Neutrophil (primary cell): ENCODE results near the gene ILF2.

Experiments used
- H3K27ac ChIP-seq: fragments of 200-600 bp; sonication (generic); 2 replicates; pipeline ENCODE4 v1.5.1; 2016; ENCODE audit warnings: mild to moderate bottlenecking, moderate library complexity
- H3K27me3 ChIP-seq: fragments of 200-600 bp; sonication (generic); 2 replicates; pipeline ENCODE4 v1.6.0; 2016; ENCODE audit warnings: mild to moderate bottlenecking
- H3K36me3 ChIP-seq: fragments of 200-600 bp; sonication (generic); 2 replicates; pipeline ENCODE4 v1.5.1; 2017
- H3K4me1 ChIP-seq, 2 experiments: fragments of 200-600 bp in 1 of 2; sonication (generic) in 1 of 2; 1 replicate in 1 of 2; 2 replicates in 1 of 2; pipeline versions ENCODE4 v1.5.1 to v1.6.1; 2013 to 2016; ENCODE audit warnings: low read depth in 1 of 2, low read length in 1 of 2, mild to moderate bottlenecking in 1 of 2, moderate library complexity in 1 of 2; ENCODE audit not compliant: control insufficient read depth in 1 of 2, insufficient read depth in 1 of 2
- H3K4me3 ChIP-seq, 2 experiments: fragments of 200-600 bp in 1 of 2; sonication (generic) in 1 of 2; 1 replicate in 1 of 2; 2 replicates in 1 of 2; pipeline ENCODE4 v1.5.1; 2013 to 2016; ENCODE audit warnings: low read depth in 1 of 2, low read length in 1 of 2, mild to moderate bottlenecking in 1 of 2, moderate library complexity in 1 of 2
- H3K9me3 ChIP-seq: fragments of 200-600 bp; sonication (generic); 2 replicates; pipeline ENCODE4 v1.5.1; 2016
- CTCF ChIP-seq: fragments of 200-600 bp; sonication (generic); IDR thresholded peaks from 2 replicates; pipeline ENCODE4 v1.5.1; 2016; ENCODE audit warnings: antibody characterized with exemption

ILF2 gene

GRCh38 chr1:153631047-153632022 lies 39.5 kb downstream of the ILF2 start:
- Histone ChIP-seq H3K4me3 (no peak overlapping the region), H3K36me3 (peaks cover 3% of the 10 kb centered on the region), H3K27me3 (peaks cover 23% of the 10 kb centered on the region), H3K27ac (no peak overlapping the region), H3K4me1 (peaks cover 9 to 17% of the 10 kb centered on the region in 2 experiments), H3K9me3 (no peaks in the 10 kb centered on the region)
- TF ChIP-seq CTCF, result no peak

- Histone ChIP-seq H3K27ac (no peak overlapping the region), H3K36me3 (no peaks in the 10 kb centered on the region), H3K9me3 (no peaks in the 10 kb centered on the region), H3K27me3 (peaks cover 27% of the 10 kb centered on the region), H3K4me1 (peaks cover 9 to 17% of the 10 kb centered on the region in 2 experiments), H3K4me3 (no peak overlapping the region)
- TF ChIP-seq CTCF, result no peak
Observed at GRCh38 chr1:153630384-153630783, 40.4 kb downstream of the ILF2 start.

GRCh38 chr1:153629971-153630370 lies 40.8 kb downstream of the ILF2 start:
- Histone ChIP-seq H3K27me3 (peaks cover 27% of the 10 kb centered on the region), H3K36me3 (no peaks in the 10 kb centered on the region), H3K27ac (no peak overlapping the region), H3K4me3 (no peak overlapping the region), H3K9me3 (no peaks in the 10 kb centered on the region), H3K4me1 (peaks cover 7 to 13% of the 10 kb centered on the region in 2 experiments)
- TF ChIP-seq CTCF, result no peak

- peaks cover under 1 to 8% of the 10 kb centered on the region in 2 experiments for H3K4me1 ChIP-seq
- H3K4me3 ChIP-seq, result no peak overlapping the region
- no peak for TF ChIP-seq CTCF
Observed at GRCh38 chr1:153629343-153629665, 41.5 kb downstream of the ILF2 start.

GRCh38 chr1:153628638-153629342 lies 42.0 kb downstream of the ILF2 start:
- H3K4me3 ChIP-seq, result no peak overlapping the region
- TF ChIP-seq CTCF, result no peak

More at GRCh38 chr1:153629343-153629665, 41.5 kb downstream of the ILF2 start:
- Histone ChIP-seq H3K9me3 (no peaks in the 10 kb centered on the region), H3K27me3 (peaks cover 27% of the 10 kb centered on the region), H3K36me3 (no peaks in the 10 kb centered on the region), H3K27ac (no peak overlapping the region)

More at GRCh38 chr1:153628638-153629342, 42.0 kb downstream of the ILF2 start:
- Histone ChIP-seq H3K4me1 (peaks cover 0 to 7% of the 10 kb centered on the region in 2 experiments), H3K9me3 (no peaks in the 10 kb centered on the region), H3K27me3 (peaks cover 27% of the 10 kb centered on the region), H3K36me3 (no peaks in the 10 kb centered on the region), H3K27ac (no peak overlapping the region)
